ENCODE results near the gene CHCHD6. TPM values are rescaled to one million over a fixed set of nuclear protein-coding genes. Genes with fewer than 3 reads are reported as not detected.

CHCHD6 gene
- total and polyA plus RNA-seq, 4 donors: 2.0 to 5.1 (median 3.9) TPM

DNA sequence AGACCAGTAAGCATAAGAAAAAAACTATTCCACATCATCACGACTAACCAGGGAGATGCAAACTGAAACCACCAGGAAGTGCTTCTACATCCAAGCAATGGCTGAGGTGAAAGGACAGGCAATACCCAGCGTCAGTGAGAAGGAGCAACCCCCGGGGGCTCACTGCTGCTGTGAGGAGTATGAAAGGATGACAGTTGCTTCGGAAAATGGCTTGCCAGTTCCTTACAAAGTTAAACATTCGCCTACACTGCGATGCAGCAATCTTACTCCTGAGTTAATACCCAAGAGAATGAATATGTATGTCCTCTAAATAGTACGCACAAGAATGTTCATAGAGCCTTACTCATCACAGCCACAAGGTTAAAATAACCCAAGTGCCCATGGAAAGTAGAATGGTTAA is 265.5 kb downstream of the CHCHD6 start:
- Histone ChIP-seq H3K27me3 (ENCODE audit: control insufficient read depth in 4 of 4, insufficient read depth in 4 of 4, low read length in 3 of 4) (no peaks in the 10 kb centered on the region), H3K4me3 (ENCODE audit: low read depth in 1 of 3, low read length in 3 of 3) (no peak overlapping the region), H3K36me3 (ENCODE audit: control insufficient read depth in 4 of 4, insufficient read depth in 3 of 4, low read depth in 1 of 4, low read length in 3 of 4) (no peaks in the 10 kb centered on the region), H3K27ac (ENCODE audit: low read depth in 1 of 2, low read length in 2 of 2) (no peak overlapping the region), H3K9ac (ENCODE audit: low read depth in 1 of 2, low read length in 2 of 2) (no peak overlapping the region), H3K9me3 (ENCODE audit: control insufficient read depth in 4 of 4, low read length in 3 of 4) (peaks cover 0 to 8% (median 1%) of the 10 kb centered on the region in 4 donors), H3K4me1 (ENCODE audit: control insufficient read depth in 4 of 4, insufficient read depth in 4 of 4, low read length in 3 of 4) (no peaks in the 10 kb centered on the region)
- DNase-seq (ENCODE audit: low spot score): no peak
- TF ChIP-seq, protein P1, sequence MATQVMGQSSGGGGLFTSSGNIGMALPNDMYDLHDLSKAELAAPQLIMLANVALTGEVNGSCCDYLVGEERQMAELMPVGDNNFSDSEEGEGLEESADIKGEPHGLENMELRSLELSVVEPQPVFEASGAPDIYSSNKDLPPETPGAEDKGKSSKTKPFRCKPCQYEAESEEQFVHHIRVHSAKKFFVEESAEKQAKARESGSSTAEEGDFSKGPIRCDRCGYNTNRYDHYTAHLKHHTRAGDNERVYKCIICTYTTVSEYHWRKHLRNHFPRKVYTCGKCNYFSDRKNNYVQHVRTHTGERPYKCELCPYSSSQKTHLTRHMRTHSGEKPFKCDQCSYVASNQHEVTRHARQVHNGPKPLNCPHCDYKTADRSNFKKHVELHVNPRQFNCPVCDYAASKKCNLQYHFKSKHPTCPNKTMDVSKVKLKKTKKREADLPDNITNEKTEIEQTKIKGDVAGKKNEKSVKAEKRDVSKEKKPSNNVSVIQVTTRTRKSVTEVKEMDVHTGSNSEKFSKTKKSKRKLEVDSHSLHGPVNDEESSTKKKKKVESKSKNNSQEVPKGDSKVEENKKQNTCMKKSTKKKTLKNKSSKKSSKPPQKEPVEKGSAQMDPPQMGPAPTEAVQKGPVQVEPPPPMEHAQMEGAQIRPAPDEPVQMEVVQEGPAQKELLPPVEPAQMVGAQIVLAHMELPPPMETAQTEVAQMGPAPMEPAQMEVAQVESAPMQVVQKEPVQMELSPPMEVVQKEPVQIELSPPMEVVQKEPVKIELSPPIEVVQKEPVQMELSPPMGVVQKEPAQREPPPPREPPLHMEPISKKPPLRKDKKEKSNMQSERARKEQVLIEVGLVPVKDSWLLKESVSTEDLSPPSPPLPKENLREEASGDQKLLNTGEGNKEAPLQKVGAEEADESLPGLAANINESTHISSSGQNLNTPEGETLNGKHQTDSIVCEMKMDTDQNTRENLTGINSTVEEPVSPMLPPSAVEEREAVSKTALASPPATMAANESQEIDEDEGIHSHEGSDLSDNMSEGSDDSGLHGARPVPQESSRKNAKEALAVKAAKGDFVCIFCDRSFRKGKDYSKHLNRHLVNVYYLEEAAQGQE (IDR thresholded peaks at IDR 0.05): no peak
- TF ChIP-seq SP1 (IDR thresholded peaks at IDR 0.05): no peak
- TF ChIP-seq RXRA (IDR thresholded peaks at IDR 0.05): no peak
- no peak for TF ChIP-seq JUND (IDR thresholded peaks at IDR 0.05)
- no peak for TF ChIP-seq CTCF (IDR thresholded peaks at IDR 0.05; ENCODE audit: low read depth, low read length, missing input control)
- no peak for TF ChIP-seq GABPA (IDR thresholded peaks at IDR 0.05 in 1 of 2, conservative IDR thresholded peaks at IDR 0.05 in 1 of 2)
- TF ChIP-seq HNF4A (conservative IDR thresholded peaks at IDR 0.05): no peak
- no peak for TF ChIP-seq RAD21 (IDR thresholded peaks at IDR 0.05)
- no peak for TF ChIP-seq ZBTB33 (IDR thresholded peaks at IDR 0.05)
- no peak for TF ChIP-seq FOXA1 (IDR thresholded peaks at IDR 0.05)
- TF ChIP-seq EGR1 (IDR thresholded peaks at IDR 0.05; ENCODE audit: low read depth in 2 of 2): no peak
- WGBS: 64% methylated on average over 7 of the region's 7 CpGs

- DNase-seq (ENCODE audit: low spot score): no peak
- H3K4me1 ChIP-seq (ENCODE audit: control insufficient read depth in 4 of 4, insufficient read depth in 4 of 4, low read length in 3 of 4): no peaks in the 10 kb centered on the region
- no peak overlapping the region for H3K9ac ChIP-seq (ENCODE audit: low read depth in 1 of 2, low read length in 2 of 2)
- TF ChIP-seq YY1 (IDR thresholded peaks at IDR 0.05): no peak
- TF ChIP-seq CTCF (IDR thresholded peaks at IDR 0.05; ENCODE audit: low read depth, low read length, missing input control): no peak
- H3K27me3 ChIP-seq (ENCODE audit: control insufficient read depth in 4 of 4, insufficient read depth in 4 of 4, low read length in 3 of 4): no peaks in the 10 kb centered on the region
- H3K9me3 ChIP-seq (ENCODE audit: control insufficient read depth in 4 of 4, low read length in 3 of 4): peaks cover 0 to 13% (median 3%) of the 10 kb centered on the region in 4 donors
- 66% methylated on average over 5 of the region's 5 CpGs for whole genome bisulfite sequencing
- H3K4me3 ChIP-seq (ENCODE audit: low read depth in 1 of 3, low read length in 3 of 3): no peak overlapping the region
- H3K36me3 ChIP-seq (ENCODE audit: control insufficient read depth in 4 of 4, insufficient read depth in 3 of 4, low read depth in 1 of 4, low read length in 3 of 4): no peaks in the 10 kb centered on the region
- H3K27ac ChIP-seq (ENCODE audit: low read depth in 1 of 2, low read length in 2 of 2): no peak overlapping the region
Measured at GRCh38 chr3:126970101-126970500, 266.1 kb downstream of the CHCHD6 start.

Measured in liver (tissue), 9 donors.